GM19193 (cell line): ENCODE results near the gene CTNNA3.

Experiments used
- POLR2A ChIP-seq: IDR thresholded peaks from 4 replicates; pipeline ENCODE4 v1.6.1; 2011; ENCODE audit not compliant: insufficient read depth, insufficient read length; ENCODE audit errors: extremely low read depth

CTNNA3 gene

GRCh38 chr10:66552331-66552730, 1143.7 kb downstream of the CTNNA3 start:
- TF ChIP-seq POLR2A: no peak

GRCh38 chr10:66550351-66550750, 1145.6 kb downstream of the CTNNA3 start:
- no peak for TF ChIP-seq POLR2A

- no peak for TF ChIP-seq POLR2A
Observed at GRCh38 chr10:66538908-66539307, 1157.1 kb downstream of the CTNNA3 start.

- TF ChIP-seq POLR2A: no peak
Observed at GRCh38 chr10:66538371-66538770, 1157.6 kb downstream of the CTNNA3 start.

- TF ChIP-seq POLR2A: no peak
Observed at GRCh38 chr10:66537186-66537585, 1158.8 kb downstream of the CTNNA3 start.

- no peak for TF ChIP-seq POLR2A
Observed at GRCh38 chr10:66535439-66535838, 1160.6 kb downstream of the CTNNA3 start.

- no peak for TF ChIP-seq POLR2A
Observed at GRCh38 chr10:66534866-66535265, 1161.1 kb downstream of the CTNNA3 start.

GRCh38 chr10:66521506-66521905, 1174.5 kb downstream of the CTNNA3 start:
- no peak for TF ChIP-seq POLR2A

- TF ChIP-seq POLR2A: no peak
Observed at GRCh38 chr10:66519616-66520015, 1176.4 kb downstream of the CTNNA3 start.

- TF ChIP-seq POLR2A: no peak
Observed at GRCh38 chr10:66514666-66515065, 1181.3 kb downstream of the CTNNA3 start.

- TF ChIP-seq POLR2A: no peak
Observed at GRCh38 chr10:66513504-66513903, 1182.5 kb downstream of the CTNNA3 start.

- no peak for TF ChIP-seq POLR2A
Observed at GRCh38 chr10:66505003-66505657, 1190.9 kb downstream of the CTNNA3 start.

- TF ChIP-seq POLR2A: no peak
Observed at GRCh38 chr10:66501356-66501755, 1194.6 kb downstream of the CTNNA3 start.

- no peak for TF ChIP-seq POLR2A
Observed at GRCh38 chr10:66483966-66484365, 1212.0 kb downstream of the CTNNA3 start.

- no peak for TF ChIP-seq POLR2A
Observed at GRCh38 chr10:66472156-66472555, 1223.8 kb downstream of the CTNNA3 start.

GRCh38 chr10:66467042-66467441, 1229.0 kb downstream of the CTNNA3 start:
- no peak for TF ChIP-seq POLR2A

GRCh38 chr10:66466622-66467021, 1229.4 kb downstream of the CTNNA3 start:
- no peak for TF ChIP-seq POLR2A
